Measurements from ENCODE around the gene HAVCR1. TPM values are rescaled to one million over a fixed set of nuclear protein-coding genes. Genes with fewer than 3 reads are reported as not detected.

Gene HAVCR1
- total RNA-seq, 1 experiment from 2014 or later, result not detected

DNA sequence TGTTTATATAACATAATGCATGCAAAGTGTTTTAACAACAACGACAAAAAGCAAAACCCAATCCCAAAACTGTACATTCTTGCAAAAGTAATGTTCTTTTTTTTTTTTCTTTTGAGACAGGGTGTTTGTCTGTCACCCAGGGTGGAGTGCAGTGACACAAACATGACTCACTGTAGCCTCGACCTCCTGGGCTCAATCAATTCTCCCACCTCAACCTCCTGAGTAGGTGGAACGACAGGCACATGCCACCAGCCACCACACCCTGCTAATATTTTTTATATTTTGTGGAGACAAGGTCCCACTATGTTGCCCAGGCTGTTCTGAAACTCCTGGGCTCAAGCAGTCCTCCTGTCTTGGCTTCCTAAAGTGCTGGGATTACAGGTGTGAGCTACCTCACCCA is 13.6 kb upstream of the HAVCR1 start:
- no peak for TF ChIP-seq EZH2 (IDR thresholded peaks at IDR 0.05; ENCODE audit: low read depth)
- TF ChIP-seq, protein P1, sequence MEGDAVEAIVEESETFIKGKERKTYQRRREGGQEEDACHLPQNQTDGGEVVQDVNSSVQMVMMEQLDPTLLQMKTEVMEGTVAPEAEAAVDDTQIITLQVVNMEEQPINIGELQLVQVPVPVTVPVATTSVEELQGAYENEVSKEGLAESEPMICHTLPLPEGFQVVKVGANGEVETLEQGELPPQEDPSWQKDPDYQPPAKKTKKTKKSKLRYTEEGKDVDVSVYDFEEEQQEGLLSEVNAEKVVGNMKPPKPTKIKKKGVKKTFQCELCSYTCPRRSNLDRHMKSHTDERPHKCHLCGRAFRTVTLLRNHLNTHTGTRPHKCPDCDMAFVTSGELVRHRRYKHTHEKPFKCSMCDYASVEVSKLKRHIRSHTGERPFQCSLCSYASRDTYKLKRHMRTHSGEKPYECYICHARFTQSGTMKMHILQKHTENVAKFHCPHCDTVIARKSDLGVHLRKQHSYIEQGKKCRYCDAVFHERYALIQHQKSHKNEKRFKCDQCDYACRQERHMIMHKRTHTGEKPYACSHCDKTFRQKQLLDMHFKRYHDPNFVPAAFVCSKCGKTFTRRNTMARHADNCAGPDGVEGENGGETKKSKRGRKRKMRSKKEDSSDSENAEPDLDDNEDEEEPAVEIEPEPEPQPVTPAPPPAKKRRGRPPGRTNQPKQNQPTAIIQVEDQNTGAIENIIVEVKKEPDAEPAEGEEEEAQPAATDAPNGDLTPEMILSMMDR (conservative IDR thresholded peaks at IDR 0.05), result no peak
- no TSS peak for BruUV-seq (replicated peaks)
- no peaks in the 10 kb centered on the region for H3K9me2 ChIP-seq (ENCODE audit: insufficient read depth)
- no peaks in the 10 kb centered on the region for H3K79me2 ChIP-seq (ENCODE audit: low read depth)
- H3K36me3 ChIP-seq (ENCODE audit: low read depth), result no peaks in the 10 kb centered on the region
- H3K4me2 ChIP-seq, result peak overlapping the region; percentile 28
- 0 out of 2 replicates have a peak overlapping the region, but pooled peaks have one; percentile 29 for H2AFZ ChIP-seq
- H3K27ac ChIP-seq, result peak overlapping the region; percentile 54
- H3K4me1 ChIP-seq (replicated peaks; ENCODE audit: insufficient read depth), result peaks cover 20% of the 10 kb centered on the region
- no peaks in the 10 kb centered on the region for H3K27me3 ChIP-seq (ENCODE audit: insufficient read depth, low read depth)
- 0 out of 2 replicates have a peak, but pooled peaks cover 4% of the 10 kb centered on the region for H3F3A ChIP-seq (ENCODE audit: insufficient read depth, low read depth)
- ChIA-PET CTCF (no interaction called here), POLR2A (ENCODE audit: unreplicated experiment) (no interaction called here)
- no peak overlapping the region for H3K4me3 ChIP-seq
- intact Hi-C loops (cut with micrococcal nuclease; ENCODE audit: unreplicated experiment), result no loop called here
- H4K20me1 ChIP-seq (ENCODE audit: insufficient read depth), result no peaks in the 10 kb centered on the region
- H3K9me3 ChIP-seq (ENCODE audit: insufficient read depth, low read depth), result no peaks in the 10 kb centered on the region
- DNase-seq, result peak; percentile 46 to 57

DNA sequence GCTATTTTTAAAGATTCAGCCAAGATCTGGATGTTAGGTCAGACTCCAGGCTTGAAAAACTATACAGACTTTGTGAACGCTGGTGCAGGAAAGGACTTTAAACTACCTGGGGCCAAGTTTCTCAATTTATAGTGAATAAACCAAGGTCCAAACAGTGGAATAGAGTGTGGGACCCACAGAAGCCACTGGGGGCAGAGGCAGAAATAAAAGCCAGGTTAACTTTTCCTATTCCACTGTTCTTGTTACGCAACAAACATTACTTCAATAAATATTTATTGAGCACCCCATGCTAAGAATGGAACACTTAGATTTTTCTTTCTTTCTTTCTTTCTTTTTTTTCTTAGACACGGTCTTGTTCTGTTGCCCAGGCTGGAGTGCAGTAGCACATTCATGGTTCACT is 11.0 kb upstream of the HAVCR1 start:
- POLR2A ChIA-PET (ENCODE audit: unreplicated experiment), result no interaction called here
- CTCF ChIA-PET, result no interaction called here
- TF ChIP-seq, protein P1 (conservative IDR thresholded peaks at IDR 0.05), result no peak
- no peak for TF ChIP-seq EZH2 (IDR thresholded peaks at IDR 0.05; ENCODE audit: low read depth)
- Histone ChIP-seq H2AFZ (no peak overlapping the region), H4K20me1 (ENCODE audit: insufficient read depth) (no peaks in the 10 kb centered on the region), H3K27ac (no peak overlapping the region), H3K4me3 (no peak overlapping the region), H3K9me3 (ENCODE audit: insufficient read depth, low read depth) (no peaks in the 10 kb centered on the region), H3K79me2 (ENCODE audit: low read depth) (no peaks in the 10 kb centered on the region), H3K36me3 (ENCODE audit: low read depth) (no peaks in the 10 kb centered on the region), H3K4me2 (no peak overlapping the region), H3K9me2 (ENCODE audit: insufficient read depth) (no peaks in the 10 kb centered on the region), H3K4me1 (replicated peaks; ENCODE audit: insufficient read depth) (peaks cover 20% of the 10 kb centered on the region), H3F3A (ENCODE audit: insufficient read depth, low read depth) (0 out of 2 replicates have a peak, but pooled peaks cover 4% of the 10 kb centered on the region), H3K27me3 (ENCODE audit: insufficient read depth, low read depth) (no peaks in the 10 kb centered on the region)
- intact Hi-C loops (cut with micrococcal nuclease; ENCODE audit: unreplicated experiment), result no loop called here
- BruUV-seq (replicated peaks), result no TSS peak
- no peak for DNase-seq

DNA sequence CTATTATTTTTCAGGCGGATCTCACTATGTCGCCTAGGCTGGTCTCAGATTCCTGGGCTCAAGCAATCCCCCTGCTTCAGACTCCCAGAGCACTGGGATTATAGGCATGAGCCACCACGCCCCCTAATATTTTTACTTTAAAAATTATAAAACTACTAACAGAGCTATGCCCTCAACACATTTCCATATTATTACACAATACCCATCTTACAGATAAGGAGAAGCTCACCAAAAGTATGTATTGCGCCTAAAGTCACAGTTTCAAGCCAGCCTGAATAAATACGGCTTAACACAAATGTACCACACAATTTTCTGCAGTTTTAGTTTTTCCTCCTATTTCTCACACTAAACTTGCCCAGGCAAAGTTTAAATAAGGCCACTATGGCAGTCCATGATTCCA is 9.9 kb upstream of the HAVCR1 start:
- H3K9me2 ChIP-seq (ENCODE audit: insufficient read depth), result no peaks in the 10 kb centered on the region
- H3K4me2 ChIP-seq, result no peak overlapping the region
- H3K4me3 ChIP-seq, result no peak overlapping the region
- H3K27ac ChIP-seq, result no peak overlapping the region
- H3K36me3 ChIP-seq (ENCODE audit: low read depth), result no peaks in the 10 kb centered on the region
- H3K79me2 ChIP-seq (ENCODE audit: low read depth), result no peaks in the 10 kb centered on the region
- H2AFZ ChIP-seq, result no peak overlapping the region
- POLR2A ChIA-PET (ENCODE audit: unreplicated experiment), result no interaction called here
- CTCF ChIA-PET, result no interaction called here
- no peak for DNase-seq
- no peak for TF ChIP-seq EZH2 (IDR thresholded peaks at IDR 0.05; ENCODE audit: low read depth)
- TF ChIP-seq, protein P1 (conservative IDR thresholded peaks at IDR 0.05), result no peak
- H3F3A ChIP-seq (ENCODE audit: insufficient read depth, low read depth), result peaks cover 11% of the 10 kb centered on the region; the same call in 1 of the 2 replicates
- intact Hi-C loops (cut with micrococcal nuclease; ENCODE audit: unreplicated experiment), result no loop called here
- BruUV-seq (replicated peaks), result no TSS peak
- no peaks in the 10 kb centered on the region for H3K9me3 ChIP-seq (ENCODE audit: insufficient read depth, low read depth)
- H4K20me1 ChIP-seq (ENCODE audit: insufficient read depth), result no peaks in the 10 kb centered on the region
- H3K4me1 ChIP-seq (replicated peaks; ENCODE audit: insufficient read depth), result peaks cover 25% of the 10 kb centered on the region
- no peaks in the 10 kb centered on the region for H3K27me3 ChIP-seq (ENCODE audit: insufficient read depth, low read depth)

All from PC-9 (cell line).